GM12878 (cell line): Measurements from ENCODE around the gene CDK5R2. TPM values are rescaled to one million over a fixed set of nuclear protein-coding genes. Genes with fewer than 3 reads are reported as not detected.

Experiments
- ATAC-seq: fragments of 200-7000 bp; cut with Tn5 transposase; 3 replicates; pipeline ENCODE4 v1.9.1; 2020; ENCODE audit warnings: mild to moderate bottlenecking, moderate library complexity
- BruUV-seq: library from RNA; stranded (reverse); fragments of 400-500 nt; replicated peaks from 2 replicates; lab custom pipeline; 2021; lab: Mats Ljungman, UMichigan
- CTCF ChIA-PET: fragments of 300-600 bp; sonication (Branson Sonifier 250); formaldehyde crosslinking; extraction: SDS; loops from one replicate; lab custom pipeline; 2021; ENCODE audit warnings: inconsistent platforms; lab: Yijun Ruan, JAX
- POLR2A ChIA-PET: fragments of 350-600 bp; formaldehyde crosslinking; extraction: SDS; loops from one replicate; lab custom pipeline; 2021; ENCODE audit warnings: inconsistent platforms; lab: Charles Lee
- RAD21 ChIA-PET: fragments of 300-600 bp; sonication (Branson Sonifier 250); formaldehyde crosslinking; loops from one replicate; lab custom pipeline; 2023; ENCODE audit warnings: antibody characterized with exemption; ENCODE audit not compliant: unreplicated experiment; lab: Charles Lee
- SMC1A ChIA-PET: fragments of 300-600 bp; sonication (Branson Sonifier 250); formaldehyde crosslinking; loops from one replicate; lab custom pipeline; 2023; ENCODE audit not compliant: unreplicated experiment, uncharacterized antibody; lab: Charles Lee
- DNase-seq: peaks from one replicate; pipeline ENCODE4 v3.0.0-alpha.2; 2011; ENCODE audit warnings: low read depth, low spot score
- FAIRE-seq: peaks from 3 replicates; lab custom pipeline; 2011; peaks lifted over from hg19 to GRCh38; lab: Jason Lieb, UNC
- H2AFZ ChIP-seq: 2 replicates; pipeline ENCODE4 v1.6.0; 2011; ENCODE audit warnings: low read depth, low read length, control low read depth; ENCODE audit not compliant: control insufficient read depth
- H3K27ac ChIP-seq: 2 replicates; pipeline ENCODE4 v1.5.1; 2011; ENCODE audit warnings: control low read depth; ENCODE audit not compliant: control insufficient read depth, insufficient read depth
- H3K27me3 ChIP-seq, 2 experiments: replicated peaks in 1 of 2; 2 replicates each; pipeline versions ENCODE4 v1.6.0 to v1.6.1; 2011; ENCODE audit warnings: low read length in 1 of 2; ENCODE audit not compliant: control insufficient read depth in 2 of 2, insufficient read depth in 2 of 2
- H3K36me3 ChIP-seq, 2 experiments: 2 replicates each; pipeline ENCODE4 v1.5.1; 2011; ENCODE audit warnings: low read length in 1 of 2; ENCODE audit not compliant: control insufficient read depth in 2 of 2, insufficient read depth in 2 of 2
- H3K4me1 ChIP-seq: 2 replicates; pipeline ENCODE4 v1.6.1; 2011; ENCODE audit warnings: mild to moderate bottlenecking, low read length, moderate library complexity, mixed read lengths; ENCODE audit not compliant: control insufficient read depth, insufficient read depth
- H3K4me2 ChIP-seq: 2 replicates; pipeline ENCODE4 v1.6.0; 2011; ENCODE audit warnings: control low read depth; ENCODE audit not compliant: control insufficient read depth, insufficient read depth
- H3K4me3 ChIP-seq: fragments of 200-600 bp; sonication (generic); 2 replicates; pipeline ENCODE4 v1.5.1; 2016
- H3K79me2 ChIP-seq: 2 replicates; pipeline ENCODE4 v1.6.0; 2011; ENCODE audit warnings: low read length; ENCODE audit not compliant: control insufficient read depth, insufficient read depth
- H3K9ac ChIP-seq: 2 replicates; pipeline ENCODE4 v1.8.0; 2011; ENCODE audit warnings: low read length, control low read depth, mixed read lengths; ENCODE audit not compliant: control insufficient read depth, insufficient read depth
- H3K9me3 ChIP-seq: replicated peaks from 3 replicates; pipeline ENCODE4 v1.5.1; 2011; ENCODE audit warnings: mild to moderate bottlenecking, low read length; ENCODE audit not compliant: control insufficient read depth, insufficient read depth
- H4K20me1 ChIP-seq: 2 replicates; pipeline ENCODE4 v1.6.0; 2011; ENCODE audit not compliant: control insufficient read depth, insufficient read depth
- BACH1 ChIP-seq: fragments of 450-650 bp; IDR thresholded peaks from 2 replicates; pipeline ENCODE4 v1.6.1; 2017; ENCODE audit warnings: mild to moderate bottlenecking, borderline replicate concordance
- CBX3 ChIP-seq: fragments of 200-600 bp; sonication (generic); IDR thresholded peaks from 2 replicates; pipeline ENCODE4 v1.6.1; 2016; ENCODE audit warnings: low read depth, borderline replicate concordance
- CBX5 ChIP-seq: sonication (generic); IDR thresholded peaks from 2 replicates; pipeline ENCODE4 v1.6.1; 2016; ENCODE audit warnings: low read depth, moderate library complexity, mild to moderate bottlenecking, inconsistent platforms
- EED ChIP-seq: sonication (generic); IDR thresholded peaks from 2 replicates; pipeline ENCODE4 v1.6.1; 2016; ENCODE audit warnings: antibody characterized with exemption, low read depth
- GATAD2B ChIP-seq: fragments of 450-650 bp; conservative IDR thresholded peaks from 2 replicates; pipeline ENCODE4 v1.6.1; 2017; ENCODE audit warnings: low read depth, mild to moderate bottlenecking, moderate library complexity
- HDGF ChIP-seq: fragments of 450-650 bp; IDR thresholded peaks from 2 replicates; pipeline ENCODE4 v1.6.1; 2016; ENCODE audit warnings: antibody characterized with exemption
- JUND ChIP-seq: IDR thresholded peaks from 2 replicates; pipeline ENCODE4 v1.6.1; 2012; ENCODE audit warnings: low read depth, mild to moderate bottlenecking, low read length, improper control_type of control experiment, moderate library complexity
- KDM1A ChIP-seq: fragments of 200-600 bp; sonication (generic); IDR thresholded peaks from 2 replicates; pipeline ENCODE4 v1.6.1; 2016; ENCODE audit warnings: borderline replicate concordance
- LARP7 ChIP-seq: fragments of 450-650 bp; IDR thresholded peaks from 2 replicates; pipeline ENCODE4 v1.6.1; 2017; ENCODE audit warnings: mild to moderate bottlenecking
- MXI1 ChIP-seq: fragments of 150-350 bp; IDR thresholded peaks from 2 replicates; pipeline ENCODE4 v1.6.1; 2011; ENCODE audit warnings: low read depth, mild to moderate bottlenecking, inconsistent platforms, low read length, improper control_type of control experiment
- RAD51 ChIP-seq: fragments of 450-650 bp; IDR thresholded peaks from 2 replicates; pipeline ENCODE4 v1.6.1; 2016; ENCODE audit warnings: moderate library complexity, mild to moderate bottlenecking, inconsistent platforms
- SMC3 ChIP-seq: IDR thresholded peaks from 2 replicates; pipeline ENCODE4 v1.6.1; 2011; ENCODE audit warnings: low read length, improper control_type of control experiment, borderline replicate concordance
- SREBF1 ChIP-seq: IDR thresholded peaks from 2 replicates; pipeline ENCODE4 v1.6.1; 2012; ENCODE audit warnings: mild to moderate bottlenecking, low read length
- TCF12 ChIP-seq: IDR thresholded peaks from 2 replicates; pipeline ENCODE4 v1.6.1; 2011; ENCODE audit warnings: low read depth, mild to moderate bottlenecking, low read length
- WRNIP1 ChIP-seq: IDR thresholded peaks from 2 replicates; pipeline ENCODE4 v1.6.1; 2011; ENCODE audit warnings: low read depth, low read length, improper control_type of control experiment, borderline replicate concordance
- ZNF622 ChIP-seq: fragments of 450-650 bp; IDR thresholded peaks from 2 replicates; pipeline ENCODE4 v1.6.1; 2017; ENCODE audit warnings: mild to moderate bottlenecking, inconsistent platforms
- WGBS: methylation state at CpG from one replicate; pipeline ENCODE4 v1.1.6; 2016; ENCODE audit warnings: low lambda C conversion rate; ENCODE audit not compliant: insufficient replicate concordance, insufficient coverage; ENCODE audit errors: missing lambda C conversion rate; 5-methylcytosine and 5-hydroxymethylcytosine counted together
- in situ Hi-C: fragments of 300-500 bp; cut with MboI; formaldehyde crosslinking; loops from 9 replicates; pipeline ENCODE4 v1.14.3; 2018; ENCODE audit warnings: mixed read lengths
- intact Hi-C: fragments of 100-400 bp; cut with micrococcal nuclease; formaldehyde crosslinking; loops from one replicate; pipeline ENCODE4 v1.14.2; 2022; ENCODE audit not compliant: unreplicated experiment
- polyA plus RNA-seq, 11 experiments: library from polyadenylated mRNA; depleted of rRNA in 4 of 11; unstranded in 6 of 11; stranded (reverse) in 5 of 11; fragments of >200 nt; fragmentation: Nextera tagmentation in 4 of 11; fragmentation: Illumina TruSeq in 1 of 11; extraction: Ambion mirVana in 4 of 11; extraction: Trizol in 1 of 11; gene quantifications; 1 replicate in 1 of 11; 2 replicates in 10 of 11; pipeline versions ENCODE4 v1.2.1 to v1.2.3, GENCODE V29; 2011 to 2016; ENCODE audit warnings: inconsistent platforms in 2 of 11, missing spikeins in 2 of 11, low read depth in 1 of 11
- total RNA-seq, 4 experiments: library from RNA; depleted of rRNA in 3 of 4; stranded (reverse); fragments of >200 nt in 3 of 4; fragmentation: Illumina TruSeq in 1 of 4; extraction: Trizol in 1 of 4; gene quantifications; 2 replicates each; pipeline versions ENCODE4 v1.2.1 to v1.2.3, GENCODE V29; 2013 to 2021
- TF ChIP-seq, protein P1 (sequence below): fragments of 150-350 bp; IDR thresholded peaks from 2 replicates; pipeline ENCODE4 v1.6.1; 2016; ENCODE audit warnings: low read depth, low read length
- TF ChIP-seq, protein P2 (sequence below): fragments of 450-650 bp; IDR thresholded peaks from 2 replicates; pipeline ENCODE4 v1.6.1; 2018; ENCODE audit warnings: borderline replicate concordance, mild to moderate bottlenecking; ENCODE audit not compliant: partially characterized antibody
- TF ChIP-seq, protein P3 (sequence below): IDR thresholded peaks from 2 replicates; pipeline ENCODE4 v1.6.1; 2012; ENCODE audit warnings: low read length, inconsistent platforms
- TF ChIP-seq, protein P4 (sequence below): IDR thresholded peaks from 2 replicates; pipeline ENCODE4 v1.6.1; 2012; ENCODE audit warnings: low read depth, low read length, improper control_type of control experiment

Gene CDK5R2
- total and polyA plus RNA-seq, 10 of the 15 experiments (the other 5 are each of a cell fraction or from before 2014, with no cell fraction given): not detected

DNA sequence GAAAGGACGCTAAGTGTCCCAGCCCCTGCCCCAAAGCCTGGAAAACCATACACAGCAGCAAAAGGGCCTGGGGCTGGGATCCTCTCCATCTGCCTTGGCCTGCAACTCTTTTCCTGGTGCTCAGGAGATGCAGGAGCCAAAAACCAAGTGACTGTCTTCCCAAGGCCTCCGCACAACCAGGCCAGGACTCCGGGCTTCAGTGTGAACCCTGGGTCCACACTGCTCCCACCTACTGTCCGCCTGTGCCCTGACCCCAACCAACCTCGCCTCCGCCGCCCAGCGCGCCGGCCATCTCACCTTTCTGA, 24.4 kb downstream of the CDK5R2 start:
- FAIRE-seq: no peak
- CTCF ChIA-PET: no interaction called here
- no peak for ATAC-seq
- intact Hi-C loops: loop anchor here (5.0 kb wide), 1 partner anchor 132 kb away; no protein-coding TSS in a partner anchor
- BruUV-seq: no TSS peak
- H3K9ac ChIP-seq: no peak overlapping the region
- H3K4me1 ChIP-seq: no peaks in the 10 kb centered on the region; the same call in 1 of the 2 replicates
- no peak overlapping the region for H2AFZ ChIP-seq
- no peak overlapping the region for H3K4me3 ChIP-seq
- in situ Hi-C loops: no loop called here
- RAD21 ChIA-PET: no interaction called here
- H3K27ac ChIP-seq: no peak overlapping the region
- POLR2A ChIA-PET: no interaction called here
- H3K27me3 ChIP-seq: peaks cover 32 to 39% of the 10 kb centered on the region in 2 experiments
- TF ChIP-seq, protein P1, sequence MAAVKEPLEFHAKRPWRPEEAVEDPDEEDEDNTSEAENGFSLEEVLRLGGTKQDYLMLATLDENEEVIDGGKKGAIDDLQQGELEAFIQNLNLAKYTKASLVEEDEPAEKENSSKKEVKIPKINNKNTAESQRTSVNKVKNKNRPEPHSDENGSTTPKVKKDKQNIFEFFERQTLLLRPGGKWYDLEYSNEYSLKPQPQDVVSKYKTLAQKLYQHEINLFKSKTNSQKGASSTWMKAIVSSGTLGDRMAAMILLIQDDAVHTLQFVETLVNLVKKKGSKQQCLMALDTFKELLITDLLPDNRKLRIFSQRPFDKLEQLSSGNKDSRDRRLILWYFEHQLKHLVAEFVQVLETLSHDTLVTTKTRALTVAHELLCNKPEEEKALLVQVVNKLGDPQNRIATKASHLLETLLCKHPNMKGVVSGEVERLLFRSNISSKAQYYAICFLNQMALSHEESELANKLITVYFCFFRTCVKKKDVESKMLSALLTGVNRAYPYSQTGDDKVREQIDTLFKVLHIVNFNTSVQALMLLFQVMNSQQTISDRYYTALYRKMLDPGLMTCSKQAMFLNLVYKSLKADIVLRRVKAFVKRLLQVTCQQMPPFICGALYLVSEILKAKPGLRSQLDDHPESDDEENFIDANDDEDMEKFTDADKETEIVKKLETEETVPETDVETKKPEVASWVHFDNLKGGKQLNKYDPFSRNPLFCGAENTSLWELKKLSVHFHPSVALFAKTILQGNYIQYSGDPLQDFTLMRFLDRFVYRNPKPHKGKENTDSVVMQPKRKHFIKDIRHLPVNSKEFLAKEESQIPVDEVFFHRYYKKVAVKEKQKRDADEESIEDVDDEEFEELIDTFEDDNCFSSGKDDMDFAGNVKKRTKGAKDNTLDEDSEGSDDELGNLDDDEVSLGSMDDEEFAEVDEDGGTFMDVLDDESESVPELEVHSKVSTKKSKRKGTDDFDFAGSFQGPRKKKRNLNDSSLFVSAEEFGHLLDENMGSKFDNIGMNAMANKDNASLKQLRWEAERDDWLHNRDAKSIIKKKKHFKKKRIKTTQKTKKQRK: no peak
- TF ChIP-seq GATAD2B (no peak), EED (no peak), MXI1 (no peak), ZNF622 (no peak), JUND (no peak), TCF12 (no peak), SMC3 (no peak), WRNIP1 (no peak), BACH1 (no peak), HDGF (no peak), KDM1A (no peak), CBX5 (no peak), LARP7 (no peak), RAD51 (no peak), SREBF1 (no peak), CBX3 (no peak)
- TF ChIP-seq, protein P2, sequence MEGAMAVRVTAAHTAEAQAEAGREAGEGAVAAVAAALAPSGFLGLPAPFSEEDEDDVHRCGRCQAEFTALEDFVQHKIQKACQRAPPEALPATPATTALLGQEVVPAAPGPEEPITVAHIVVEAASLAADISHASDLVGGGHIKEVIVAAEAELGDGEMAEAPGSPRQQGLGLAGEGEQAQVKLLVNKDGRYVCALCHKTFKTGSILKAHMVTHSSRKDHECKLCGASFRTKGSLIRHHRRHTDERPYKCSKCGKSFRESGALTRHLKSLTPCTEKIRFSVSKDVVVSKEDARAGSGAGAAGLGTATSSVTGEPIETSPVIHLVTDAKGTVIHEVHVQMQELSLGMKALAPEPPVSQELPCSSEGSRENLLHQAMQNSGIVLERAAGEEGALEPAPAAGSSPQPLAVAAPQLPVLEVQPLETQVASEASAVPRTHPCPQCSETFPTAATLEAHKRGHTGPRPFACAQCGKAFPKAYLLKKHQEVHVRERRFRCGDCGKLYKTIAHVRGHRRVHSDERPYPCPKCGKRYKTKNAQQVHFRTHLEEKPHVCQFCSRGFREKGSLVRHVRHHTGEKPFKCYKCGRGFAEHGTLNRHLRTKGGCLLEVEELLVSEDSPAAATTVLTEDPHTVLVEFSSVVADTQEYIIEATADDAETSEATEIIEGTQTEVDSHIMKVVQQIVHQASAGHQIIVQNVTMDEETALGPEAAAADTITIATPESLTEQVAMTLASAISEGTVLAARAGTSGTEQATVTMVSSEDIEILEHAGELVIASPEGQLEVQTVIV: no peak
- TF ChIP-seq, protein P3, sequence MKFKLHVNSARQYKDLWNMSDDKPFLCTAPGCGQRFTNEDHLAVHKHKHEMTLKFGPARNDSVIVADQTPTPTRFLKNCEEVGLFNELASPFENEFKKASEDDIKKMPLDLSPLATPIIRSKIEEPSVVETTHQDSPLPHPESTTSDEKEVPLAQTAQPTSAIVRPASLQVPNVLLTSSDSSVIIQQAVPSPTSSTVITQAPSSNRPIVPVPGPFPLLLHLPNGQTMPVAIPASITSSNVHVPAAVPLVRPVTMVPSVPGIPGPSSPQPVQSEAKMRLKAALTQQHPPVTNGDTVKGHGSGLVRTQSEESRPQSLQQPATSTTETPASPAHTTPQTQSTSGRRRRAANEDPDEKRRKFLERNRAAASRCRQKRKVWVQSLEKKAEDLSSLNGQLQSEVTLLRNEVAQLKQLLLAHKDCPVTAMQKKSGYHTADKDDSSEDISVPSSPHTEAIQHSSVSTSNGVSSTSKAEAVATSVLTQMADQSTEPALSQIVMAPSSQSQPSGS: no peak
- TF ChIP-seq, protein P4, sequence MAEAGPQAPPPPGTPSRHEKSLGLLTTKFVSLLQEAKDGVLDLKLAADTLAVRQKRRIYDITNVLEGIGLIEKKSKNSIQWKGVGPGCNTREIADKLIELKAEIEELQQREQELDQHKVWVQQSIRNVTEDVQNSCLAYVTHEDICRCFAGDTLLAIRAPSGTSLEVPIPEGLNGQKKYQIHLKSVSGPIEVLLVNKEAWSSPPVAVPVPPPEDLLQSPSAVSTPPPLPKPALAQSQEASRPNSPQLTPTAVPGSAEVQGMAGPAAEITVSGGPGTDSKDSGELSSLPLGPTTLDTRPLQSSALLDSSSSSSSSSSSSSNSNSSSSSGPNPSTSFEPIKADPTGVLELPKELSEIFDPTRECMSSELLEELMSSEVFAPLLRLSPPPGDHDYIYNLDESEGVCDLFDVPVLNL: no peak
- H3K36me3 ChIP-seq: no peaks in the 10 kb centered on the region
- no peaks in the 10 kb centered on the region; the same call in 1 of the 2 replicates for H4K20me1 ChIP-seq
- no peaks in the 10 kb centered on the region for H3K79me2 ChIP-seq
- no peaks in the 10 kb centered on the region for H3K9me3 ChIP-seq
- H3K4me2 ChIP-seq: no peak overlapping the region
- DNase-seq: no peak
- SMC1A ChIA-PET: no interaction called here
- 16% methylated on average over 10 of the region's 10 CpGs for WGBS
